ENCODE measurements around the gene OSCP1.

The OSCP1 gene

DNA sequence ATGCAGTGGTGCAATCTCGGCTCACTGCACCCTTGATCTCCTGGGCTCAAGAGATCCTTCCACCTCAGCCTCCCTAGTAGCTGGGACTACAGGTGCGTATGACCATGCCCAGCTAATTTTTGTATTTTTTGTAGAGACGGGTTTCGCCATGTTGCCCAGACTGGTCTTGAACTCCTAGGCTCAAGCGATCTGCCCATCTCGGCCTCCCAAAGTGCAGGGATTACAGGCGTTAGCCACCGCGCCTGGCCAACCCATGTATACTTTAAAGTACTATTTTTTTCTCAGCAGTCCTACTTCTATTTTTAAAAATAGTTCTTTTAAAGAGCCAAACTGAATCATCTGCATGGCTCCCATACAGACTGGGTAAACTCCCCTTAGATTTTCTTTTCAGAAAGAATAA is 68.0 kb downstream of the OSCP1 start:
- Histone ChIP-seq H3K27ac (ENCODE audit: low read depth, low read length) (no peak overlapping the region), H3K27me3 (ENCODE audit: control insufficient read depth, insufficient read depth, low read length) (no peaks in the 10 kb centered on the region), H3K36me3 (ENCODE audit: control insufficient read depth, insufficient read depth, low read length) (peaks cover 9% of the 10 kb centered on the region; the same call in 1 of the 2 replicates), H3K4me3 (ENCODE audit: low read depth, low read length) (no peak overlapping the region), H3K9me3 (ENCODE audit: control insufficient read depth, insufficient read depth, low read depth, low read length) (no peaks in the 10 kb centered on the region), H3K4me1 (ENCODE audit: control insufficient read depth, insufficient read depth, low read length) (peaks cover 27% of the 10 kb centered on the region), H3K9ac (ENCODE audit: low read length) (no peak overlapping the region)

DNA sequence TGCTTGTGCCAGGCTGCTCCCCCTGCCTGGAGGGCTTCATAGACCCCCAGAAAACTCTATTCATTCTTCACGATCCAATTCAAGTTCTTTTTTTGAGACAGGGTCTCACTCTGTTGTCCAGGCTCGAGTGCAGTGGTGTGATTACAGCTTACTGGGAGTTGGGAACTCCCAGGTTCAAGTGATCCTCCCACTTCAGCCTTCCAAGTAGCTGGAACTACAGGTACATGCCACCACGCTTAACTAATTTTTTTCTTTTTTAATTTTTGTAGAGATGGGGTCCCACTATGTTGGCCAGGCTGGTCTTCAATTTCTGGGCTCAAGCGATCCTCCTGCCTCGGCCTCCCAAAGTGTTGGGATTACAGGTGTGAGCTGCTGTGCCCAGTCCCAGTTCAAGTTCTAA is 68.8 kb downstream of the OSCP1 start:
- peaks cover 20% of the 10 kb centered on the region; the same call in 1 of the 2 replicates for H3K4me1 ChIP-seq (ENCODE audit: control insufficient read depth, insufficient read depth, low read length)
- peaks cover 9% of the 10 kb centered on the region; the same call in 1 of the 2 replicates for H3K36me3 ChIP-seq (ENCODE audit: control insufficient read depth, insufficient read depth, low read length)
- H3K9ac ChIP-seq (ENCODE audit: low read length), result no peak overlapping the region

DNA sequence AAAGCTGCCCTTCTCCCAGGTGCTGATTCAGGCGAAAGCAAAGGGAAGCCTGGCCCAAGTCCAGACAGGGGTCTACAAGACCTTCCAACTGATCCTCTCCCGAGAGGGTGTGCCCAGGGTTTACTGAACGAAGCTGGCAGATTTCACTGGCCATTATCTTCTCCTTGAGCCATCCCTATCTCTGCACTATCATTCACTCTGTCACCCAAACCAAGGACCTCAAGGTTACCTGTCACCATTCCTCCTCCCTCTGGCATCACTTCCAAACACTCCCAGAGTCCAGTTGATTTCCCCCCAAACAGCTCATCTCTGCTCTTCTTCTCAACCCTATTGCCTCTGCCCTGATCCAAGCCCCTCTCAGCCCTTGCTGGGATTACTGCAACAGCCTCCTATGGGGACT is 69.5 kb downstream of the OSCP1 start:
- Histone ChIP-seq H3K4me3 (ENCODE audit: low read depth, low read length) (no peak overlapping the region), H3K27ac (ENCODE audit: low read depth, low read length) (no peak overlapping the region), H3K36me3 (ENCODE audit: control insufficient read depth, insufficient read depth, low read length) (peaks cover 12% of the 10 kb centered on the region; the same call in 1 of the 2 replicates), H3K9ac (ENCODE audit: low read length) (no peak overlapping the region), H3K4me1 (ENCODE audit: control insufficient read depth, insufficient read depth, low read length) (peaks cover 21% of the 10 kb centered on the region; the same call in 1 of the 2 replicates), H3K9me3 (ENCODE audit: control insufficient read depth, insufficient read depth, low read depth, low read length) (no peaks in the 10 kb centered on the region), H3K27me3 (ENCODE audit: control insufficient read depth, insufficient read depth, low read length) (no peaks in the 10 kb centered on the region)

More for the DNA sequence above, 68.8 kb downstream of the OSCP1 start:
- no peaks in the 10 kb centered on the region for H3K9me3 ChIP-seq (ENCODE audit: control insufficient read depth, insufficient read depth, low read depth, low read length)
- H3K4me3 ChIP-seq (ENCODE audit: low read depth, low read length), result no peak overlapping the region
- H3K27me3 ChIP-seq (ENCODE audit: control insufficient read depth, insufficient read depth, low read length), result no peaks in the 10 kb centered on the region
- H3K27ac ChIP-seq (ENCODE audit: low read depth, low read length), result no peak overlapping the region

DNA sequence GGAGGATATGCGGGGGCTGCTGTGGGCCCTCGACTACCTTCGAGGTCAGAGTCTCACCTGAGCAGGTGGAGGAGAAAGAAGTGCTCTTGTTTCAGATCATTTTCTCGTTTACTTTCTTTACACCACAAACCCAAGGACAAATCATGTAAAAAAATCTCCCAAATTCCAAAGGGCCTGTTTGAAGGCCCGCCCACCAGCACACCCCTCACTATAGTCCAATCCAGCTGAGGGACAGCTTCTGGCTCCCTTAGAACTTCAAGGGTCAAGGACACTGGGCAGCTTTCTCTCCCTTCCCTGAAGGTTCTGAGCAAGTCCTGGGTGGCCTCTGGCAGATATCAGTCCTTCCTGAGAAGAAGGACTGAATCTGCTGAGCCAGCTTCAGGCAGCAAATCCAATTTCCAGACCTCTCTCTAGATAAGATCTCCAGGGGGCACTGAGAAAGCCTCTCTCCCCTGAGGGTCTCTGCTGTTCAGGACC is 70.1 kb downstream of the OSCP1 start:
- Histone ChIP-seq H3K9ac (ENCODE audit: low read length) (no peak overlapping the region), H3K4me1 (ENCODE audit: control insufficient read depth, insufficient read depth, low read length) (peaks cover 21% of the 10 kb centered on the region; the same call in 1 of the 2 replicates), H3K27ac (ENCODE audit: low read depth, low read length) (0 out of 2 replicates have a peak overlapping the region, but pooled peaks have one; percentile 12)

DNA sequence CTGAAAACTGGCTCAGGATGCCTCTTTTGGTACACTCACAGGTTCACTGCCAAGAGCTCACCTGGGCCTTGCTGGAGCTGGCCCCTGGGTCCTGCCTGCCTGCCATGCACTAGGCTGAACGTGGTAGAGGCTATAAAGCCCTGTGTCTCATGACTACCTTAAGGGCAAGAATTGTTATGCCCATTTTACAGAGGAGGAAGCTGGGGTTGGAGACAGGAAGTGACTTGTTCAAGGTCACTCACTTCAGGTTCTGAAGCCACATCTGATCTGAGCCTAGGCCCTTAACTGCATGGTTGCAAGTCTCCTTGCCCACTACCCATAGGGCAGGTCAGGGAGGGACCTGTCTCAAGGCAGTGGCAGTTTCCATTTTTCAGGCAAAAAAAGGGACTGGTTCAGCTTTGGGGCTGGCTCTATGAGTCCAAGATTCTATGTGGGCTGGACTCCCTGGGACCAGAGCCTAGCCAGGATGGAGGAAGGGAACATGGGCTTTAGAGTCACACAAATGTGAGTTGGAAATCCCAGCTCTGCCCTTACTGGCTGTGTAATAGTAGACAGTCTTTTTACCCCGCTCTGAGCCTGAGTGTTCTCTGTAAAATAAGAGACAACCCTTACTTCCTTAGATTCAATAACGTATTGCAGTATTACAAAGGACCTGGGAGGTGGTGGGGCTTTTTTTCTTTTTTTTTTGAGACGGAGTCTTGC is 72.3 kb downstream of the OSCP1 start:
- Histone ChIP-seq H3K9ac (ENCODE audit: low read length) (no peak overlapping the region), H3K36me3 (ENCODE audit: control insufficient read depth, insufficient read depth, low read length) (peaks cover 12% of the 10 kb centered on the region; the same call in 1 of the 2 replicates), H3K27me3 (ENCODE audit: control insufficient read depth, insufficient read depth, low read length) (no peaks in the 10 kb centered on the region), H3K4me1 (ENCODE audit: control insufficient read depth, insufficient read depth, low read length) (peaks cover 38% of the 10 kb centered on the region), H3K27ac (ENCODE audit: low read depth, low read length) (no peak overlapping the region), H3K4me3 (ENCODE audit: low read depth, low read length) (no peak overlapping the region), H3K9me3 (ENCODE audit: control insufficient read depth, insufficient read depth, low read depth, low read length) (no peaks in the 10 kb centered on the region)

More for the DNA sequence above, 70.1 kb downstream of the OSCP1 start:
- Histone ChIP-seq H3K27me3 (ENCODE audit: control insufficient read depth, insufficient read depth, low read length) (no peaks in the 10 kb centered on the region), H3K9me3 (ENCODE audit: control insufficient read depth, insufficient read depth, low read depth, low read length) (no peaks in the 10 kb centered on the region), H3K36me3 (ENCODE audit: control insufficient read depth, insufficient read depth, low read length) (peaks cover 12% of the 10 kb centered on the region; the same call in 1 of the 2 replicates), H3K4me3 (ENCODE audit: low read depth, low read length) (no peak overlapping the region)

DNA sequence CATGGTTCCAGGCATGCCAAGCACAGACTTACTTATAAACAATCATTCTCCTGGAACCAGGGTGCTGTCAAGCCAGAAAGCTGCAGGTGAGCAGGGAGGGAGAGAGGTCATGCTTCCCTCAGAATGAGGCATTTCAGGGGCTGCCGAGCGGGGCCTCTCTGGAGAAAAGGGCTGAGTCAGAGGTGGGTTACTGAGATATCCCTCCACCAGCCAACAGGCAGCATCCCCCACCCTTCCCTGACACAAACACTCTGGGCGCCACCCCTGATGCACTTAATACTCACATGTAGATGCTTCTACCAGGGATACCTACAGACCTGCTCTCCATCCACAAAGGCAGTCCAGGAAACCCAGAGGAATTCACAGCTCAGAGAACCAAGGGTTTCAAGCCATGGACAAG is 77.6 kb downstream of the OSCP1 start:
- Histone ChIP-seq H3K27me3 (ENCODE audit: control insufficient read depth, insufficient read depth, low read length) (no peaks in the 10 kb centered on the region), H3K4me3 (ENCODE audit: low read depth, low read length) (no peak overlapping the region), H3K27ac (ENCODE audit: low read depth, low read length) (no peak overlapping the region; the same call in 1 of the 2 replicates), H3K9me3 (ENCODE audit: control insufficient read depth, insufficient read depth, low read depth, low read length) (no peaks in the 10 kb centered on the region), H3K4me1 (ENCODE audit: control insufficient read depth, insufficient read depth, low read length) (peaks cover 42% of the 10 kb centered on the region), H3K9ac (ENCODE audit: low read length) (peak overlapping the region; percentile 56), H3K36me3 (ENCODE audit: control insufficient read depth, insufficient read depth, low read length) (peaks cover 8% of the 10 kb centered on the region)

DNA sequence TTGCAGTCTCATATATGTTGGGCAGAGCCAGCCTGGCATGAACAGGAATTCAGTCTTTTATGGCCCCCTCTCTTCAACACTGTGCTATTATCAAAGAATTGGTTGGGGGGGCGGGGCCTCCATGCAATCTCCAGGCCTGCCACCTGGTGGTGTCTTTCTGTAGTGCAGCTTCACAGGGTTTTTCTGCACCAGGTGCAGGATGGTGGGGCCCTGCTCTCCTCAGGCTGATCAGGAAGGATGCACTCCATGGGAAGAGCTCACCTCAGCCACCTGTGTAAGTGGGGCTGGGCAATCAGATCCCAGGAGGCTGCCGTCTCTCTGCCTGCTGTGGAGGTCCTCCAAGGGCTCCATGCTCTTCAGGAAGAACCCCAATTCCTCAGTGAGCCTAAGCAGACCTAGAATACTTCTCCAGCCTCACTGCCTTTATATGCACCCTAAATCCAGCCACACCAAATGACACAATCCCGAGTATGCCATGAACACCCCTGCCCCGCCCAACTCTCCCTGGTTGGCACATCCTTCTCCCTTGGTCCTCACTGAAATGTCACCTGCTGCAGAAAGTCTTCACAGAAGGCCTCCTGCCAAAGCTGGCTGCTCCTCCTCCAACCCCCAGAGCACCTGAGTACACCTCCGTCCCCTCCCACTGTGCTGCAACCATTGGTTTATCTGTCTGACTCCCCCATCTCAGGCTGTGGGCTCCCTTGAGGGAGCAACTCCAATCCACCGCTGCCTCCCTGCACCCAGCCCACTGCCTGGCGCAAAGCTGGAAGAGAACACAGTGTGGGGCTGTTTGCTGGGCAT is 81.0 kb downstream of the OSCP1 start:
- no peaks in the 10 kb centered on the region for H3K27me3 ChIP-seq (ENCODE audit: control insufficient read depth, insufficient read depth, low read length)
- H3K9ac ChIP-seq (ENCODE audit: low read length), result no peak overlapping the region
- H3K9me3 ChIP-seq (ENCODE audit: control insufficient read depth, insufficient read depth, low read depth, low read length), result no peaks in the 10 kb centered on the region
- H3K27ac ChIP-seq (ENCODE audit: low read depth, low read length), result no peak overlapping the region
- H3K4me1 ChIP-seq (ENCODE audit: control insufficient read depth, insufficient read depth, low read length), result peaks cover 36% of the 10 kb centered on the region
- H3K36me3 ChIP-seq (ENCODE audit: control insufficient read depth, insufficient read depth, low read length), result peaks cover 12% of the 10 kb centered on the region
- no peak overlapping the region for H3K4me3 ChIP-seq (ENCODE audit: low read depth, low read length)
